Epithelial cell of esophagus (primary cell): Measurements from ENCODE around the gene SLC2A4RG.

Experiments used
- DNase-seq: peaks from one replicate; pipeline ENCODE4 v3.0.0; 2010; ENCODE audit warnings: low read depth
- H3K4me3 ChIP-seq: 2 replicates; pipeline ENCODE4 v1.5.1; 2011; ENCODE audit warnings: mild to moderate bottlenecking, low read length, control low read depth
- CTCF ChIP-seq: IDR thresholded peaks from 2 replicates; pipeline ENCODE4 v1.5.1; 2011; ENCODE audit warnings: low read depth, mild to moderate bottlenecking, low read length, control low read depth, inconsistent platforms; ENCODE audit not compliant: insufficient read depth; ENCODE audit errors: missing control alignments

The SLC2A4RG gene

GRCh38 chr20:63754008-63754407 is 14.4 kb downstream of the SLC2A4RG start:
- TF ChIP-seq CTCF = no peak
- no peak for DNase-seq
- no peak overlapping the region for H3K4me3 ChIP-seq

- H3K4me3 ChIP-seq = no peak overlapping the region
Observed at GRCh38 chr20:63755933-63756647, 16.5 kb downstream of the SLC2A4RG start.

GRCh38 chr20:63756648-63756991 is 17.0 kb downstream of the SLC2A4RG start:
- H3K4me3 ChIP-seq = no peak overlapping the region
- no peak for TF ChIP-seq CTCF
- DNase-seq = no peak

More at GRCh38 chr20:63755933-63756647, 16.5 kb downstream of the SLC2A4RG start:
- DNase-seq = no peak
- TF ChIP-seq CTCF = no peak

- TF ChIP-seq CTCF = no peak
- no peak overlapping the region for H3K4me3 ChIP-seq
- no peak for DNase-seq
Observed at GRCh38 chr20:63758152-63758551, 18.6 kb downstream of the SLC2A4RG start.

GRCh38 chr20:63759377-63759901 is 19.9 kb downstream of the SLC2A4RG start:
- H3K4me3 ChIP-seq = no peak overlapping the region
- TF ChIP-seq CTCF = no peak
- no peak for DNase-seq

GRCh38 chr20:63765082-63765873 is 25.7 kb downstream of the SLC2A4RG start:
- no peak for DNase-seq
- no peak overlapping the region for H3K4me3 ChIP-seq

More at GRCh38 chr20:63765082-63765873, 25.7 kb downstream of the SLC2A4RG start:
- no peak for TF ChIP-seq CTCF
